Testis (tissue), 2 donors: ENCODE results near the gene DPP9.

Source experiments
- POLR2A ChIP-seq: fragments of 450-650 bp; IDR thresholded peaks from one replicate; pipeline ENCODE4 v1.6.1; 2017; ENCODE audit warnings: antibody characterized with exemption, mild to moderate bottlenecking, moderate library complexity
- TF ChIP-seq, protein P1 (sequence below), 3 experiments: fragments of 450-650 bp in 2 of 3; fragments of 200-600 bp in 1 of 3; sonication (generic) in 1 of 3; IDR thresholded peaks; one replicate each; pipeline ENCODE4 v1.5.1; 2016 to 2019; ENCODE audit warnings: antibody characterized with exemption in 3 of 3, mild to moderate bottlenecking in 2 of 3, moderate library complexity in 1 of 3

DNA sequence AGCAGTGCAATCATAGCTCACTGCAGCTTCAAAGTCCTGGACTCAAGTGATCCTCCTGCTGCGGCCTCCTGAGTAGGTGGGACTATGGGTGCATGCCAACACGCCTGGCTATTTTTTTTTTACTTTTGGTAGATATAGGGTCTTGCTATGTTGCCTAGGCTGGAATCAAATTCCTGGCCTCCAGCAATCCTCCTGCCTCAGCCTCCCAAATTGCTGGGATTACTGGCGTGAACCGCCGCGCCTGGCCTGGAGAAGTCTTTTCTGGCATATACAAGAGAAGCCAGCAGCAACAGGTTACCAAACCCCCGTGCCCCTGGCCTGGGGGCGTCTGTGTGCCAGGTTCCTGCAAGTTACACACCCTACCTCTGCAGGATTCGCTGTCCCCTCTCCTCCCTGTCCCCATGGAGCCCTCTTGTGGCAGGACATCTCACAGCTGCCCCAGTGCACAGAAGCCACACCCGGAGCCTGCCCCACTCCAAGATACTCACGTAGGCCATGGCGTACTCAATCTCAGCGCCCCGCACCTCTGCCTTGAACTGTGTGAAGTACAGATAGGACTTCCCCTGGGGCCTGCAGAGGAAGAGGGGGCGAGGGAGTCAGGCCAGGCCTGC is 63.4 kb downstream of the DPP9 start:
- TF ChIP-seq, protein P1, sequence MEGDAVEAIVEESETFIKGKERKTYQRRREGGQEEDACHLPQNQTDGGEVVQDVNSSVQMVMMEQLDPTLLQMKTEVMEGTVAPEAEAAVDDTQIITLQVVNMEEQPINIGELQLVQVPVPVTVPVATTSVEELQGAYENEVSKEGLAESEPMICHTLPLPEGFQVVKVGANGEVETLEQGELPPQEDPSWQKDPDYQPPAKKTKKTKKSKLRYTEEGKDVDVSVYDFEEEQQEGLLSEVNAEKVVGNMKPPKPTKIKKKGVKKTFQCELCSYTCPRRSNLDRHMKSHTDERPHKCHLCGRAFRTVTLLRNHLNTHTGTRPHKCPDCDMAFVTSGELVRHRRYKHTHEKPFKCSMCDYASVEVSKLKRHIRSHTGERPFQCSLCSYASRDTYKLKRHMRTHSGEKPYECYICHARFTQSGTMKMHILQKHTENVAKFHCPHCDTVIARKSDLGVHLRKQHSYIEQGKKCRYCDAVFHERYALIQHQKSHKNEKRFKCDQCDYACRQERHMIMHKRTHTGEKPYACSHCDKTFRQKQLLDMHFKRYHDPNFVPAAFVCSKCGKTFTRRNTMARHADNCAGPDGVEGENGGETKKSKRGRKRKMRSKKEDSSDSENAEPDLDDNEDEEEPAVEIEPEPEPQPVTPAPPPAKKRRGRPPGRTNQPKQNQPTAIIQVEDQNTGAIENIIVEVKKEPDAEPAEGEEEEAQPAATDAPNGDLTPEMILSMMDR (IDR thresholded peaks at IDR 0.05): no peak
- no peak for TF ChIP-seq POLR2A
